Effector memory CD4-positive, alpha-beta T cell (primary cell): ENCODE measurements around the gene ADIPOR2.

Source experiments
- DNase-seq, 3 donors: peaks; one replicate each; pipeline ENCODE4 v3.0.0-alpha.2; 2020
- H3K27ac ChIP-seq: 2 replicates; pipeline ENCODE4 v1.7.0; 2013; ENCODE audit warnings: mild to moderate bottlenecking, low read length, moderate library complexity; ENCODE audit not compliant: insufficient read depth, poor library complexity, severe bottlenecking
- H3K27me3 ChIP-seq: replicated peaks from 2 replicates; pipeline ENCODE4 v1.7.0; 2013; ENCODE audit warnings: mild to moderate bottlenecking, low read length; ENCODE audit not compliant: insufficient read depth, control insufficient read depth, poor library complexity, severe bottlenecking
- H3K36me3 ChIP-seq: 2 replicates; pipeline ENCODE4 v1.7.0; 2013; ENCODE audit warnings: mild to moderate bottlenecking, low read length, moderate library complexity; ENCODE audit not compliant: control insufficient read depth, insufficient read depth
- H3K4me1 ChIP-seq: 2 replicates; pipeline ENCODE4 v1.7.0; 2013; ENCODE audit warnings: low read length, mild to moderate bottlenecking; ENCODE audit not compliant: control insufficient read depth, insufficient read depth, poor library complexity, severe bottlenecking
- H3K4me3 ChIP-seq: 2 replicates; pipeline ENCODE4 v1.7.0; 2013; ENCODE audit warnings: low read length, low read depth, mild to moderate bottlenecking; ENCODE audit not compliant: insufficient read depth, poor library complexity, severe bottlenecking
- H3K9me3 ChIP-seq: 2 replicates; pipeline ENCODE4 v1.7.0; 2013; ENCODE audit warnings: mild to moderate bottlenecking, low read length, moderate library complexity; ENCODE audit not compliant: control insufficient read depth

Gene ADIPOR2

DNA sequence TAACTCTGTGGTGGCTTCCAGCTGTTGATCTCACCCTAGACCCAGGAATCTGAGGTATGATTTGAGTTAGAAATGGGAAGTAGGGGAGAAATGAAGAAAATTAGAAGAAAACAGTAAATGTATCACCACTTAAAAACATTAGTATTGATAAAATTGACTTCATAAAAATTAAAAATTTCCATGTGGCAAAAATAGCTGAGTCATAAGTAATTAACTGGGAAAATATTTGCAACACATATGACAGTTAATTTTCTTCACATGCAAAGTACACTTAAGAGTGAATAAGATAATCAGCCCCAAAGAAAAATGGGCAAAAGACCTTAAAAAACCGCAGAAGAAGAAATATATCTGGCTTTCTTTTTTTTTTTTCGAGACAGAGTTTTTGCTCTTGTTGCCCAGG lies 25.5 kb upstream of the ADIPOR2 start:
- Histone ChIP-seq H3K27me3 (no peaks in the 10 kb centered on the region), H3K27ac (no peak overlapping the region), H3K36me3 (no peaks in the 10 kb centered on the region), H3K4me3 (no peak overlapping the region), H3K9me3 (no peaks in the 10 kb centered on the region), H3K4me1 (peaks cover 13% of the 10 kb centered on the region)
- no peak for DNase-seq

DNA sequence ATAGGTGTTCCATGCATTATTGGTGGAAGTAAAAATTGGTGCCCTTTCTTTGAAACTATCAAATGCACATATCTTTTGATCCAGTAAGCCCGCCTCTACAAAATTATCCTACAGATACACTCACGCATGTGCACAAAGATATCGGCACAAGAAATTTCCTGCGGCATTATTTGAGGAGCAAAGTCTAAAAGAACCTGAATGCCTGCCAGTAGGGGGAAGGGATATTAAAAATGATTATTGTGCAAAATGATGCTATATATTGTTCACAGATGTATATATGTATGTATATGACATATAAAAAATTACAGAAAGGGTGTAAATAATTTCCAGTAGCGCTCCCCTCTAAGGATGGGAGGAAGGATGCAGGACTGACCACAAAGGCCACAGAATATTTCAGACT lies 24.7 kb upstream of the ADIPOR2 start:
- no peak overlapping the region for H3K4me3 ChIP-seq
- no peak overlapping the region for H3K27ac ChIP-seq
- no peak for DNase-seq
- peaks cover 13% of the 10 kb centered on the region for H3K4me1 ChIP-seq
- no peaks in the 10 kb centered on the region for H3K36me3 ChIP-seq
- H3K9me3 ChIP-seq: no peaks in the 10 kb centered on the region
- H3K27me3 ChIP-seq: no peaks in the 10 kb centered on the region

GRCh38 chr12:1666685-1667162 lies 24.1 kb upstream of the ADIPOR2 start:
- Histone ChIP-seq H3K9me3 (no peaks in the 10 kb centered on the region), H3K4me1 (peaks cover 13% of the 10 kb centered on the region), H3K27ac (no peak overlapping the region), H3K4me3 (no peak overlapping the region), H3K36me3 (no peaks in the 10 kb centered on the region), H3K27me3 (no peaks in the 10 kb centered on the region)
- DNase-seq: no peak

DNA sequence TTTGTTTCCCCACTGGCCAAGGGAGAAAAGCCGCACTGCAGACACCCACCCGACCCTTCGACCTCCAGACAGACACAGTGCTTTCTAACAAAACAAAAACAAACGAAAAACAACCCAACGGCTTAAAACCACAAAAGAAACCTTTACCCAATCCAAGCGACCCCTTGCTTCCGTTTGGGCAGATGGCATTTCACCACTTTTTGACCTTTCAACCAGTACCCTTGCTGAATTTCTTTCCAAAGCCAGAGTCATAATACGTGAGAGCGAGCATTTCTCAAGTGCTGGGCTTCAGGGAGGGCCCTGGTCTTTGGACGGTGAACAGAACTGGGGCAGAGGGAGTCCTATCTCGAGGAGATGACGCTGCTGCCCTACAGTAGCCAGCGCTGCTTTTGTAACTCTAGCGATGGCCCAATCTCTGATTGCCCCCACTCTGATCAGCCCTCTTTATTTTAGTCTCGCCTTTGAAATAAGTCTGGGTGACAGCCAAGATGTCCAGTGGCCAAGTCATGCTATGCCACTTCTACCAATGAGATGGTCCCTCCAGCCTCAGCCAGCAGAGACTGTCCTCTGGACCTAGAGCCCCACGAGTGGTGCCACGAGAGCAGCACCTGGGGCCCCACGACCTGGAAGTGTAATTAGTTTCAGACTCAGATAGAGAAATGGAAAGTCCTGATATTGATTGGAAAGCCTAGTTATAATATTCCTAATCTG lies 21.9 kb upstream of the ADIPOR2 start:
- Histone ChIP-seq H3K27ac (no peak overlapping the region), H3K36me3 (no peaks in the 10 kb centered on the region), H3K4me3 (no peak overlapping the region), H3K9me3 (no peaks in the 10 kb centered on the region), H3K27me3 (no peaks in the 10 kb centered on the region), H3K4me1 (peaks cover 13% of the 10 kb centered on the region)
- DNase-seq: no peak

DNA sequence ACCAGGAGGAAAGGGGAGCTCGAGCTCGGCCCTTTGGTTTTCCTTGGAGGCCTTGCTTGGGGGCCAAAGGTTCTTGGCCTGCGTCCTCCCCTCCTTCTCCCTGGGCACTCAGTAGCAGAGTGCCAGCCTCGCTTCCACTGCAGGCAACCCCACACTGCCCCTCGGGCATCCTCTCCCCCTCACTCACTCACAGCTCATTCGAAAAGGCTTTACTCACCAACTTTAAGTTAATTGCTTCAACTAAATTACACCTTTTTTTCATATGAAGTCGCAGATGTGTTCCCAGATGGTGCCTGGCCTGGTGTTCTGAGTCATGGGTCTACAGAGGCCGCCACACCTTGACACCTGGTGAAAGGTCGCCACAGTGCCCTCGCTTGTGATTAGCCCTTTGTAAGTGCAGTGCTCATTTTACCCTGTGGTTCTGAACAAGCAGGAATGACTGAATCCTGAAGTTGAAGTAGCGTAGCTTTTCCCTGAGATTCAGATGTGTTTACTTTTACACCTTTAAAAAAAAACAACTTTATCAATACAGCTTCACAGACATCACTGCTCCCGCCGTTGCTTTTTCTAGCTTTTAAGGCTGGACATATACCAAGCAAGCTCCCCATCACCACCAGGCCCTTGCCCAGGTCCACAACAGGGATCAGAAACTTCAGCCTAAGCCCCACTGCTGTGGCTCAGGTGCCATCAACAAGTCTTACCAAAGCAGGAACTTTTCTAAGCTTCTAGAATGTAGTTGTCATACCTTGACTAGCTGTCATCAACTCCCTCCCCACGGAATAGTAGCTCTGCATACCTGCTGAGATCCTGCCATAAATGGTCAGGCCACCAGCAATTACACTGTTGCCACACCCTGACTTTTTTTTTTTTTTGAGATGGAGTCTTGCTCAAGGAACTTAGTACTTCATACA lies 20.3 kb upstream of the ADIPOR2 start:
- H3K27me3 ChIP-seq: no peaks in the 10 kb centered on the region
- H3K27ac ChIP-seq: no peak overlapping the region

GRCh38 chr12:1676043-1676442 lies 14.8 kb upstream of the ADIPOR2 start:
- no peaks in the 10 kb centered on the region for H3K27me3 ChIP-seq
- H3K4me3 ChIP-seq: no peak overlapping the region
- no peaks in the 10 kb centered on the region for H3K4me1 ChIP-seq
- H3K36me3 ChIP-seq: no peaks in the 10 kb centered on the region
- no peaks in the 10 kb centered on the region for H3K9me3 ChIP-seq
- DNase-seq: no peak
- H3K27ac ChIP-seq: no peak overlapping the region

More for the DNA sequence above, 20.3 kb upstream of the ADIPOR2 start:
- Histone ChIP-seq H3K4me1 (peaks cover 13% of the 10 kb centered on the region), H3K36me3 (no peaks in the 10 kb centered on the region), H3K4me3 (no peak overlapping the region), H3K9me3 (no peaks in the 10 kb centered on the region)
- no peak for DNase-seq

- no peaks in the 10 kb centered on the region for H3K9me3 ChIP-seq
- DNase-seq: no peak
- no peaks in the 10 kb centered on the region for H3K27me3 ChIP-seq
- no peak overlapping the region for H3K27ac ChIP-seq
- no peaks in the 10 kb centered on the region for H3K4me1 ChIP-seq
- H3K36me3 ChIP-seq: no peaks in the 10 kb centered on the region
- no peak overlapping the region for H3K4me3 ChIP-seq
Observed at GRCh38 chr12:1680804-1681492, 9.9 kb upstream of the ADIPOR2 start.

- Histone ChIP-seq H3K36me3 (no peaks in the 10 kb centered on the region), H3K4me1 (no peaks in the 10 kb centered on the region), H3K27me3 (no peaks in the 10 kb centered on the region), H3K9me3 (no peaks in the 10 kb centered on the region), H3K27ac (no peak overlapping the region), H3K4me3 (no peak overlapping the region)
- no peak for DNase-seq
Observed at GRCh38 chr12:1681493-1681807, 9.4 kb upstream of the ADIPOR2 start.

- DNase-seq: no peak
- no peaks in the 10 kb centered on the region for H3K9me3 ChIP-seq
- H3K36me3 ChIP-seq: no peaks in the 10 kb centered on the region
- H3K4me3 ChIP-seq: no peak overlapping the region
- H3K27me3 ChIP-seq: no peaks in the 10 kb centered on the region
- no peak overlapping the region for H3K27ac ChIP-seq
- H3K4me1 ChIP-seq: no peaks in the 10 kb centered on the region
Observed at GRCh38 chr12:1688086-1688710, 2.7 kb upstream of the ADIPOR2 start.
